Breast epithelium (tissue), 4 donors: ENCODE data around the gene PTBP3. TPM values are rescaled to one million over a fixed set of nuclear protein-coding genes. Genes with fewer than 3 reads are reported as not detected.
"Not testable (repeated sequence)": the region's sequence is repeated elsewhere in the genome, so short reads cannot be mapped to it uniquely, and the experiment has no call there.

ENCODE experiments used
- DNase-seq, 2 donors: peaks; one replicate each; pipeline ENCODE4 v3.0.0-alpha.2; 2019; ENCODE audit warnings: low spot score in 2 of 2
- H3K27ac ChIP-seq, 2 donors: fragments of 200-600 bp; sonication (generic) in 1 of 2; one replicate each; pipeline ENCODE4 v1.5.1; 2016 to 2019; ENCODE audit warnings: mild to moderate bottlenecking in 1 of 2
- H3K27me3 ChIP-seq, 2 donors: fragments of 200-600 bp; sonication (generic) in 1 of 2; one replicate each; pipeline versions ENCODE4 v1.5.1 to v1.6.0; 2017 to 2019; ENCODE audit warnings: control low read depth in 1 of 2, mild to moderate bottlenecking in 1 of 2
- H3K36me3 ChIP-seq: fragments of 200-600 bp; one replicate; pipeline ENCODE4 v1.5.1; 2019
- H3K4me1 ChIP-seq, 2 donors: fragments of 200-600 bp; sonication (generic); one replicate each; pipeline ENCODE4 v1.5.1; 2016 to 2019; ENCODE audit warnings: control low read depth in 1 of 2
- H3K4me3 ChIP-seq, 3 donors: fragments of 200-600 bp; sonication (generic); 1 replicate in 2 of 3; 2 replicates in 1 of 3; pipeline ENCODE4 v1.5.1; 2016 to 2019; ENCODE audit warnings: mild to moderate bottlenecking in 3 of 3, moderate library complexity in 2 of 3
- H3K9me3 ChIP-seq, 2 donors: fragments of 200-600 bp; sonication (generic) in 1 of 2; one replicate each; pipeline ENCODE4 v1.5.1; 2016 to 2019; ENCODE audit warnings: control low read depth in 1 of 2
- POLR2A ChIP-seq: fragments of 450-650 bp; IDR thresholded peaks from one replicate; pipeline ENCODE4 v1.6.1; 2016; ENCODE audit warnings: antibody characterized with exemption, mild to moderate bottlenecking, moderate library complexity
- POLR2AphosphoS5 ChIP-seq, 3 donors: sonication (generic); formaldehyde crosslinking; IDR thresholded peaks; one replicate each; pipeline ENCODE4 v1.6.1; 2017; ENCODE audit warnings: antibody characterized with exemption in 3 of 3
- intact Hi-C: fragments of 100-400 bp; cut with DNase I; formaldehyde crosslinking; loops from one replicate; pipeline ENCODE4 v1.15.1; 2023; ENCODE audit warnings: low total_unique reads
- total RNA-seq, 3 donors: library from RNA; depleted of rRNA; stranded (reverse); fragments of >200 nt; gene quantifications; one replicate each; pipeline ENCODE4 v1.1.0, GENCODE V29; 2016
- TF ChIP-seq, protein P1 (sequence below), 3 donors: fragments of 450-650 bp; IDR thresholded peaks; one replicate each; pipeline ENCODE4 v1.5.1; 2016 to 2017; ENCODE audit warnings: antibody characterized with exemption in 3 of 3, mild to moderate bottlenecking in 3 of 3, moderate library complexity in 3 of 3

PTBP3 gene
- total RNA-seq, 3 donors from 2014 or later, result 30.6 to 80.2 (median 50.5) TPM

DNA sequence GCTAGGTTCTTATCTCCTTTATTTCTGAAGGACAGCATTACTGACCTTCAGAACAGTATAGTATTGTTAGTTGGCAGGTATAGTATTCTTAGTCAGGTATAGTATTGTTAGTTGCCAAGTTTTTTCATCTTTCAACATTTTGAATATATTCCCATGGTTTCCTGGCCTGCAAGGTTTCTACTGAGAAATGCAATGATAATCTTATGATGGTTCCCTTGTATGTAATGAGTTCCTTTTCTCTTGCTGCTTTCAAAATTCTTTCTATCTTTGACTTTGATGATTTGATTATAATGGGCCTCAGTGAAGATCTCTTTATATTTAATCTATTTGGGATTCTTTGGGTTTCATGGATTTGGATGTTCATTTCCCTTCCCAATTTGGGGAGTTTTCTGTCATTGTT lies 34.0 kb upstream of the PTBP3 start:
- TF ChIP-seq POLR2A (no peak), POLR2AphosphoS5 (IDR thresholded peaks at IDR 0.05) (no peak)
- TF ChIP-seq, protein P1, sequence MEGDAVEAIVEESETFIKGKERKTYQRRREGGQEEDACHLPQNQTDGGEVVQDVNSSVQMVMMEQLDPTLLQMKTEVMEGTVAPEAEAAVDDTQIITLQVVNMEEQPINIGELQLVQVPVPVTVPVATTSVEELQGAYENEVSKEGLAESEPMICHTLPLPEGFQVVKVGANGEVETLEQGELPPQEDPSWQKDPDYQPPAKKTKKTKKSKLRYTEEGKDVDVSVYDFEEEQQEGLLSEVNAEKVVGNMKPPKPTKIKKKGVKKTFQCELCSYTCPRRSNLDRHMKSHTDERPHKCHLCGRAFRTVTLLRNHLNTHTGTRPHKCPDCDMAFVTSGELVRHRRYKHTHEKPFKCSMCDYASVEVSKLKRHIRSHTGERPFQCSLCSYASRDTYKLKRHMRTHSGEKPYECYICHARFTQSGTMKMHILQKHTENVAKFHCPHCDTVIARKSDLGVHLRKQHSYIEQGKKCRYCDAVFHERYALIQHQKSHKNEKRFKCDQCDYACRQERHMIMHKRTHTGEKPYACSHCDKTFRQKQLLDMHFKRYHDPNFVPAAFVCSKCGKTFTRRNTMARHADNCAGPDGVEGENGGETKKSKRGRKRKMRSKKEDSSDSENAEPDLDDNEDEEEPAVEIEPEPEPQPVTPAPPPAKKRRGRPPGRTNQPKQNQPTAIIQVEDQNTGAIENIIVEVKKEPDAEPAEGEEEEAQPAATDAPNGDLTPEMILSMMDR (IDR thresholded peaks at IDR 0.05), result no peak
- H3K4me3 ChIP-seq, result no peak overlapping the region
- H3K9me3 ChIP-seq, result peaks cover 20 to 21% of the 10 kb centered on the region in 2 donors
- H3K27me3 ChIP-seq, result no peaks in the 10 kb centered on the region
- intact Hi-C loops, result loop anchor here (10.0 kb wide), 1 partner anchor 273 kb away; no protein-coding TSS in a partner anchor
- H3K4me1 ChIP-seq, result no peaks in the 10 kb centered on the region
- H3K27ac ChIP-seq, result no peak overlapping the region
- no peaks in the 10 kb centered on the region for H3K36me3 ChIP-seq
- no peak for DNase-seq

DNA sequence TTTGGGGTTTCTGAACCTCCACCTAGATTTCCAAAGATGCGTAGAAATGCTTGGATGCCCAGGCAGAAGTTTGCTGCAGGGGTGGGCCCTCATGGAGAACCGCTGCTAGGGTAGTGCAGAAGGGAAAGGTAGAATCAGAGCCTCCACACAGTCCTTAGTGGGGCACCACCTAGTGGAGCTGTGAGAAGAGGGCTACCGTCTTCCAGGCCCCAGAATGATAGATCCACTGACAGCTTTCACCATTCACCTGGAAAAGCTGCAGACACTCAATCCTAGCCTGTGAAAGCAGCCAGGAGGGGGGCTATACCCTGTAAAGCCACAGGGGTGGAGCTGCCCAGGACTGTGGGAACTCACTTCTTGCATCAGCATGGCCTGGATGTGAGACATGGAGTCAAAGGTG lies 33.2 kb upstream of the PTBP3 start:
- no peaks in the 10 kb centered on the region for H3K36me3 ChIP-seq
- H3K27me3 ChIP-seq, result no peaks in the 10 kb centered on the region
- H3K9me3 ChIP-seq, result peaks cover 20 to 21% of the 10 kb centered on the region in 2 donors
- no peak overlapping the region for H3K27ac ChIP-seq
- H3K4me1 ChIP-seq, result no peaks in the 10 kb centered on the region
- intact Hi-C loops, result loop anchor here (10.0 kb wide), 1 partner anchor 272 kb away; no protein-coding TSS in a partner anchor
- H3K4me3 ChIP-seq, result no peak overlapping the region
- no peak for DNase-seq
- TF ChIP-seq, protein P1 (IDR thresholded peaks at IDR 0.05), result no peak
- TF ChIP-seq POLR2A, result no peak

DNA sequence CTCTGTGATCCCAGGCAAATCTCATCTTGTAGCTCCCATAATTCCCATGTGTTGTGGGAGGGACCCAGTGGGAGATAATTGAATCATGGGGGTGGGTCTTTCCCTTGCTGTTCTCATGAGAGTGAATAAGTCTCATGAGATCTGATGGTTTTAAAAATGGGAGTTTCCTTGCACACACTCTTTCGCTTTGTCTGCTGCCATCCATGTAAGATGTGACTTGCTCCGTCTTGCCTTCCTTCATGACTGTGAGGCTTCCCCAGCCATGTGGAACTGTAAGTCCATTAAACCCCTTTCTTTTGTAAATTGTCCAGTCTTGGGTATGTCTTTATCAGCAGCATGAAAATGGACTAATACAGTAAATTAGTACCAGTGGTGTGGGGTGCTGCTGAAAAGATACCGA lies 31.8 kb upstream of the PTBP3 start:
- H3K36me3 ChIP-seq, H3K4me1 ChIP-seq, H3K4me3 ChIP-seq, H3K27ac ChIP-seq, H3K27me3 ChIP-seq, DNase-seq: not testable (repeated sequence)
- peaks cover 19% of the 10 kb centered on the region in 2 donors for H3K9me3 ChIP-seq
- intact Hi-C loops, result loop anchor here (10.0 kb wide), 1 partner anchor 270 kb away; no protein-coding TSS in a partner anchor

DNA sequence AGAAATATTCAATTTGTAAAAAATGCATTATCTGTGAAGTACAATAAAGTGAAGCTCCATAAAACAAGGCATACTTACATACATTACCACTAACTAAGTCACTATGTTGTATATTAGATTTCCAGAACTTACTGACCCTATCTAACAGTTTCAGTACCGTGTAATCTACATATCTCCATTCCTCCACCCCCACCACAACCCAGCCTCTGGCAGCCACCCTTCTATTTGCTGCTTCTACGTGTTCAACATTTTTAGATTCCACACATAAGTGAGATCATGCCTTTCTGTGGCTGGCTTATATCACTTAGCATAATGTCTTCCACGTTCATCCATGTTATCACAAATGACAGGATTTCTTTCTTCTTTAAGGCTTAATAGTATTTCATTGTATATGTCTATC lies 31.3 kb upstream of the PTBP3 start:
- DNase-seq, result no peak

DNA sequence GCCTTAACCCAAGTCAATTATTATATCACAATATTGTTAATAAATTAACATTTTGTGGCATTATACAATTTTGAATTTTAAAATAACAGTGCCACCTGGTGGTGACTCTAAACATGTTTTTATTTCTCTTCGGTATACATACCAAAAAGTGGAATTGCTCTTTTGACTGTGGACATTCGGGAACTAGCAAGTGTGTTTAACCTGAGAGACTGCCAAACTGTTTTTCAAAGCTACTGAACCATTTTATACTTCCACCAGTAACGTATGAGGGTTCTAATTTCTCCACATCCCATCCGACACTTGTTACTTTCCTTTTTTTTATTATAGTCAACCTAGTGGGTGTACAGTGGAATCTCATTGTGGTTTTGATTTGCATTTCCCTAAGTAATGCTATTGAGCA lies 28.2 kb upstream of the PTBP3 start:
- H3K9me3 ChIP-seq, result no peaks in the 10 kb centered on the region
- H3K27me3 ChIP-seq, result no peaks in the 10 kb centered on the region
- H3K4me1 ChIP-seq, result no peaks in the 10 kb centered on the region
- no peak overlapping the region for H3K27ac ChIP-seq
- intact Hi-C loops, result loop anchor here (10.0 kb wide), 1 partner anchor 267 kb away; no protein-coding TSS in a partner anchor
- no peaks in the 10 kb centered on the region for H3K36me3 ChIP-seq
- H3K4me3 ChIP-seq, result no peak overlapping the region
- DNase-seq, result no peak
- TF ChIP-seq POLR2AphosphoS5 (IDR thresholded peaks at IDR 0.05), result no peak
- no peak for TF ChIP-seq POLR2A
- TF ChIP-seq, protein P1 (IDR thresholded peaks at IDR 0.05), result peak; percentile 58 to 69 (median 69)

More for the DNA sequence above, 31.3 kb upstream of the PTBP3 start:
- Histone ChIP-seq H3K4me1 (no peaks in the 10 kb centered on the region), H3K4me3 (no peak overlapping the region), H3K27ac (no peak overlapping the region), H3K27me3 (no peaks in the 10 kb centered on the region), H3K36me3 (no peaks in the 10 kb centered on the region), H3K9me3 (peaks cover 14 to 15% of the 10 kb centered on the region in 2 donors)
- intact Hi-C loops, result loop anchor here (10.0 kb wide), 1 partner anchor 270 kb away; no protein-coding TSS in a partner anchor
- TF ChIP-seq POLR2A (no peak), POLR2AphosphoS5 (IDR thresholded peaks at IDR 0.05) (no peak)
- TF ChIP-seq, protein P1 (IDR thresholded peaks at IDR 0.05), result no peak
